ENCODE measurements around the gene RNU6-8.

- TF ChIP-seq ISL1 (CRISPR knock-in tag; IDR thresholded peaks at IDR 0.05), result no peak
- no peak for TF ChIP-seq BACH2 (CRISPR knock-in tag; IDR thresholded peaks at IDR 0.05; ENCODE audit: borderline replicate concordance)
- TF ChIP-seq SNAI2 (CRISPR knock-in tag; IDR thresholded peaks at IDR 0.05), result 0 out of 2 replicates have a peak, but pooled peaks have one; percentile 61
- TF ChIP-seq TSHZ2 (CRISPR knock-in tag; IDR thresholded peaks at IDR 0.05), result no peak
- TF ChIP-seq RARB (CRISPR knock-in tag; IDR thresholded peaks at IDR 0.05), result no peak
- no peak for TF ChIP-seq ZFP3 (CRISPR knock-in tag; IDR thresholded peaks at IDR 0.05)
- TF ChIP-seq ESRRG (CRISPR knock-in tag; IDR thresholded peaks at IDR 0.05), result no peak
- TF ChIP-seq PPARA (CRISPR knock-in tag; IDR thresholded peaks at IDR 0.05; ENCODE audit: borderline replicate concordance), result no peak
- no peak for TF ChIP-seq TOX (CRISPR knock-in tag; IDR thresholded peaks at IDR 0.05; ENCODE audit: borderline replicate concordance)
- TF ChIP-seq PATZ1 (CRISPR knock-in tag; IDR thresholded peaks at IDR 0.05; ENCODE audit: borderline replicate concordance), result no peak
- TF ChIP-seq OSR1 (CRISPR knock-in tag; IDR thresholded peaks at IDR 0.05), result no peak
- TF ChIP-seq ZFP30 (CRISPR knock-in tag; IDR thresholded peaks at IDR 0.05), result no peak
- no peak for TF ChIP-seq CSRNP3 (CRISPR knock-in tag; IDR thresholded peaks at IDR 0.05)
Observed at GRCh38 chr14:32201193-32201815, 1.8 kb downstream of the RNU6-8 start.

Measured in SK-N-SH treated with all-trans-retinoic acid at 6 μM for 48 hours (cell line).